ENCODE measurements around the gene KRTAP9-7.

- no peak for TF ChIP-seq POLR2A (IDR thresholded peaks at IDR 0.05; ENCODE audit: low read depth, low read length)
- TF ChIP-seq MAX (IDR thresholded peaks at IDR 0.05; ENCODE audit: insufficient read depth, insufficient read length) = no peak
These were observed 24.2 kb upstream of the KRTAP9-7 start for GRCh38 chr17:41251261-41251660.

All from endothelial cell of umbilical vein (primary cell).